A673 (cell line): ENCODE data around the gene ZNF142. TPM values are rescaled to one million over a fixed set of nuclear protein-coding genes. Genes with fewer than 3 reads are reported as not detected.

Experiments
- BruUV-seq: library from RNA; stranded (reverse); fragments of 400-500 nt; replicated peaks from 2 replicates; lab custom pipeline; 2021; lab: Mats Ljungman, UMichigan
- CTCF ChIA-PET: fragments of 300-600 bp; sonication (Branson Sonifier 250); formaldehyde crosslinking; loops from one replicate; lab custom pipeline; 2022; ENCODE audit warnings: antibody characterized with exemption; lab: Charles Lee
- POLR2A ChIA-PET: fragments of 300-600 bp; sonication (Branson Sonifier 250); formaldehyde crosslinking; loops from one replicate; lab custom pipeline; 2022; ENCODE audit warnings: antibody characterized with exemption; ENCODE audit not compliant: low non-redundant PET; lab: Charles Lee
- DNase-seq: peaks from one replicate; pipeline ENCODE4 v3.0.0-alpha.2; 2015; ENCODE audit warnings: low spot score
- H3K27ac ChIP-seq: fragments of 200-600 bp; sonication (generic); 2 replicates; pipeline ENCODE4 v1.5.1; 2016; ENCODE audit warnings: mixed run types, low read depth, mild to moderate bottlenecking, mixed read lengths, antibody characterized with exemption, low read length; ENCODE audit not compliant: poor library complexity, severe bottlenecking
- H3K27me3 ChIP-seq: fragments of 200-600 bp; sonication (generic); replicated peaks from 2 replicates; pipeline ENCODE4 v1.6.1; 2017; ENCODE audit warnings: mixed run types, low read depth, mild to moderate bottlenecking, mixed read lengths, antibody characterized with exemption, low read length; ENCODE audit not compliant: insufficient read depth, poor library complexity
- H3K36me3 ChIP-seq: fragments of 200-600 bp; sonication (generic); 2 replicates; pipeline ENCODE4 v1.6.1; 2016; ENCODE audit warnings: mixed run types, mild to moderate bottlenecking, mixed read lengths, antibody characterized with exemption, low read length; ENCODE audit not compliant: insufficient read depth, poor library complexity, severe bottlenecking
- H3K4me1 ChIP-seq: fragments of 200-600 bp; sonication (generic); 2 replicates; pipeline ENCODE4 v1.6.1; 2017; ENCODE audit warnings: mixed run types, mild to moderate bottlenecking, mixed read lengths, antibody characterized with exemption, low read length; ENCODE audit not compliant: insufficient read depth, poor library complexity, severe bottlenecking
- H3K4me3 ChIP-seq: fragments of 200-600 bp; sonication (generic); 2 replicates; pipeline ENCODE4 v1.5.1; 2016; ENCODE audit warnings: low read depth, mixed run types, mild to moderate bottlenecking, mixed read lengths, low read length; ENCODE audit not compliant: poor library complexity, severe bottlenecking
- H3K9me3 ChIP-seq: fragments of 200-600 bp; sonication (generic); 2 replicates; pipeline ENCODE4 v1.6.1; 2016; ENCODE audit warnings: mixed run types, low read depth, mild to moderate bottlenecking, mixed read lengths, antibody characterized with exemption, low read length; ENCODE audit not compliant: poor library complexity, severe bottlenecking
- CTCF ChIP-seq: fragments of 300-800, 200-600 bp; sonication (generic); conservative IDR thresholded peaks from 2 replicates; pipeline ENCODE4 v1.5.1; 2017; ENCODE audit warnings: low read depth, mild to moderate bottlenecking, antibody characterized with exemption, low read length, moderate library complexity, mixed read lengths
- EZH2 ChIP-seq: fragments of 200-600 bp; sonication (generic); IDR thresholded peaks from 2 replicates; pipeline ENCODE4 v1.6.1; 2017; ENCODE audit warnings: borderline replicate concordance, low read depth, mild to moderate bottlenecking, mixed read lengths, antibody characterized with exemption, low read length; ENCODE audit not compliant: poor library complexity, severe bottlenecking
- intact Hi-C: fragments of 100-400 bp; cut with micrococcal nuclease; formaldehyde crosslinking; loops from one replicate; pipeline ENCODE4 v1.10.0; 2022; ENCODE audit not compliant: unreplicated experiment
- total RNA-seq: library from RNA; stranded (reverse); gene quantifications from 2 replicates; pipeline ENCODE4 v1.2.3, GENCODE V29; 2021

Gene ZNF142
- total RNA-seq, 1 experiment from 2014 or later: 65.3 TPM

- TF ChIP-seq EZH2 (no peak), CTCF (no peak)
- intact Hi-C loops: no loop called here
- ChIA-PET POLR2A (no interaction called here), CTCF (no interaction called here)
- DNase-seq: no peak
- H3K9me3 ChIP-seq: no peaks in the 10 kb centered on the region
- H3K27ac ChIP-seq: no peak overlapping the region
- H3K4me1 ChIP-seq: no peaks in the 10 kb centered on the region
- H3K36me3 ChIP-seq: peaks cover 4% of the 10 kb centered on the region
- H3K27me3 ChIP-seq: no peaks in the 10 kb centered on the region
- no TSS peak for BruUV-seq
- no peak overlapping the region for H3K4me3 ChIP-seq
Measured at GRCh38 chr2:218679119-218679518, 19.7 kb upstream of the ZNF142 start.

DNA sequence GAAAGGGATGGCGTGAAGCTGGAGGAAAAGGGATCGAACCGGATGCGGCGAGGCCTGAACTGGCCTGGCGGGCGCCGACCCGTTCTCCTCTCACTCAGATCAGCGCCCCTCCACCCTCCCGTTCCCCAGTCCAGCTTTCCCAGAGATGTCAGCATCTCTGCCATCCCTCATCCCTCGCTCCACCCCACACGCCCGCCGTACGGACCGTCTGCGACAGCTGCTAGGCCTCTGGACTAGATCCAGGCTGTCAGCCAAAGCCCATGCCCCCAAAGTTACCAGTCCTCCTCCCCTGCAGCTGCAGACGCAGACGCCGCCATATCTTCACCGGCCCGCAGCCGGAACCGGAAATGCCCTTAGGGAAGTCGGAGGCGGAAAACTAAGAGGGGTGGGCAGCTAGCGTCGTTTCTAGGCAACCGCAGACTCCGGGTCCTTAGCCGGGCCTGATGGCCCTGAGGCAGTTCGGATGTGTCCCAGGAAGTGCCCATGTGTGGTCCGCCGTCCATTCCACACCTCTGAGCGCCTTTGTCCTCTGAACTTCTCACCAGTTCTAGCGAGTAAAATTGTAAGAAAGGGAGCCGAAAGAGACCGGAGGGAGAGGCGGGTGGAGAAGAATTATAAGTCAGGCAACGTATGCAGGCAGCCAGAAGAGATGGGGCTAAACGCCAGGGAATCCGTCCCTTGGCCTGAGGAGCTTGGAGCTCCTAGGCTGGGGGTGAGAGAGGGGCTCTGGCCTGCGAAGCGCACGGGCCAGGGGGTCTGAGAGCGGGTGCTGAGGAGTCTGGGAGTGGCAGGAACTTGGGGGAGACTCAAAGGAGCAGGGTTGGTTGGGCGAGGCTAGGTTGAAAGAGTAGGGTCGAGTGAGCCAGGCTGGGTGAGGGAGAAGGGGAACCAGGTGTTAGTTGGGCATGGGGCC lies 12.5 kb upstream of the ZNF142 start, which contains the start of the genes RNF25 and STK36:
RNF25 (minus strand) TSS at position 349 of the 913 bp plus-strand sequence; CDS start at position 317, 32 bp downstream.
STK36 (plus strand) TSS at position 433 of the 913 bp plus-strand sequence. CDS start 744 bp downstream, outside the sequence.
- H3K4me3 ChIP-seq: peak within 1 kb of the TSS; percentile 75
- DNase-seq: peak; percentile 96
- no TSS peak for BruUV-seq
- CTCF ChIA-PET: interaction anchor here (0.6 to 1.6 kb wide), 4 partner anchors 16 to 176 kb away, joined by 3 to 11 read pairs (median 4); no protein-coding TSS in a partner anchor
- peaks cover 14% of the 10 kb centered on the region for H3K36me3 ChIP-seq
- H3K27ac ChIP-seq: peak within 1 kb of the TSS; percentile 70
- no peaks in the 10 kb centered on the region for H3K27me3 ChIP-seq
- no peaks in the 10 kb centered on the region for H3K4me1 ChIP-seq
- H3K9me3 ChIP-seq: no peaks in the 10 kb centered on the region
- no peak for TF ChIP-seq EZH2
- no peak for TF ChIP-seq CTCF
- intact Hi-C loops: no loop called here
- POLR2A ChIA-PET: interaction anchor here (0.6 kb wide), 1 partner anchor 38 kb away, joined by 3 read pairs; the partner anchor contains the start of gene TTLL4

- Histone ChIP-seq H3K36me3 (peaks cover 21% of the 10 kb centered on the region), H3K4me1 (no peaks in the 10 kb centered on the region), H3K4me3 (peak overlapping the region; percentile 75), H3K27me3 (no peaks in the 10 kb centered on the region), H3K27ac (no peak overlapping the region), H3K9me3 (no peaks in the 10 kb centered on the region)
- TF ChIP-seq CTCF (no peak), EZH2 (no peak)
- TSS peak; percentile 82 for BruUV-seq
- POLR2A ChIA-PET: no interaction called here
- CTCF ChIA-PET: interaction anchor here (1.1 to 1.6 kb wide), 3 partner anchors 16 to 176 kb away, joined by 3 to 6 read pairs (median 3); no protein-coding TSS in a partner anchor
- intact Hi-C loops: no loop called here
- peak; percentile 29 for DNase-seq
Measured at GRCh38 chr2:218671097-218671653, 11.8 kb upstream of the ZNF142 start.
